Pancreas (tissue), 10 donors: ENCODE data around the gene SLC38A2. TPM values are rescaled to one million over a fixed set of nuclear protein-coding genes. Genes with fewer than 3 reads are reported as not detected.
A peak's percentile ranks its signal among the peaks of the same experiment; 100 is the strongest.

ENCODE experiments used
- ATAC-seq, 4 donors: fragments of 200-7000 bp; cut with Tn5 transposase; one replicate each; pipeline versions ENCODE4 v1.8.0 to v1.9.1; 2020; ENCODE audit warnings: mild to moderate bottlenecking in 4 of 4, moderate library complexity in 4 of 4
- DNase-seq, 6 donors: peaks; one replicate each; pipeline ENCODE4 v3.0.0-alpha.2; 2020
- FAIRE-seq: peaks from 2 replicates; lab custom pipeline; 2012; peaks lifted over from hg19 to GRCh38; lab: Jason Lieb, UNC
- H3K27ac ChIP-seq, 4 donors: fragments of 200-600 bp; sonication (generic); 1 replicate in 3 of 4; 2 replicates in 1 of 4; pipeline versions ENCODE4 v1.5.0 to v1.8.0; 2020
- H3K27me3 ChIP-seq, 4 donors: fragments of 200-600 bp; one replicate each; pipeline ENCODE4 v1.8.0; 2021
- H3K36me3 ChIP-seq, 3 donors: fragments of 200-600 bp; sonication (generic) in 1 of 3; one replicate each; pipeline versions ENCODE4 v1.5.0 to v1.8.0; 2020 to 2021
- H3K4me1 ChIP-seq, 3 donors: fragments of 200-600 bp; one replicate each; pipeline ENCODE4 v1.8.0; 2021
- H3K4me3 ChIP-seq, 4 donors: fragments of 200-600 bp; sonication (generic) in 2 of 4; one replicate each; pipeline versions ENCODE4 v1.5.0 to v1.8.0; 2020 to 2021
- H3K9me3 ChIP-seq, 4 donors: fragments of 200-600 bp; one replicate each; pipeline ENCODE4 v1.8.0; 2021
- WGBS, 2 donors: extraction: QIAGEN DNeasy Blood & Tissue Kit; methylation state at CpG; one replicate each; pipeline ENCODE4 v1.1.7; 2013; 5-methylcytosine and 5-hydroxymethylcytosine counted together
- intact Hi-C, 3 donors: fragments of 100-400 bp; cut with DNase I; formaldehyde crosslinking; loops; one replicate each; pipeline versions ENCODE4 v1.11.1 to v1.14.2; 2022
- polyA plus RNA-seq, 2 donors: library from polyadenylated mRNA; stranded (reverse); fragments of 200-250 nt; gene quantifications; one replicate each; pipeline ENCODE4 v1.2.3, GENCODE V29; 2013
- total RNA-seq, 6 donors: library from RNA; stranded (reverse); fragmentation: NEBNext Ultra II Directional in 4 of 6; extraction: Animal tissue kit (Norgen Biotek cat#: 25700) in 4 of 6; gene quantifications; one replicate each; pipeline versions ENCODE4 v1.2.1 to v1.2.4, GENCODE V29; 2021 to 2023
- TF ChIP-seq, protein P1 (sequence below), 4 donors: fragments of 200-600 bp; sonication (generic) in 3 of 4; IDR thresholded peaks; one replicate each; pipeline versions ENCODE4 v1.5.0 to v1.8.0; 2021; ENCODE audit warnings: antibody characterized with exemption in 4 of 4
- donor health status: healthy with polysubstance abuse.
- donor health status: DM: no; HTN: no; CAD: no; lungs with moderate emphysema.
- donor health status: DM: no; HTN: no; CAD: no.
- donor health status: control.
- donor health status: control.
- donor health status: Bipolar disorder and iron deficiency.
- donor health status: DM: yes; HTN: yes; CAD: no.
- donor health status: DM: no; HTN: no; CAD: no.
- donor health status: DM: no; HTN: no; CAD: no.
- donor health status: DM: yes; HTN: yes; CAD: no.

SLC38A2 gene
- total and polyA plus RNA-seq, 8 donors: 24.2 to 155 (median 78.9) TPM

- Histone ChIP-seq H3K4me1 (peaks cover 0 to 16% (median 9%) of the 10 kb centered on the region in 3 donors), H3K9me3 (no peaks in the 10 kb centered on the region), H3K4me3 (no peak overlapping the region), H3K27ac (no peak overlapping the region), H3K36me3 (peaks cover 0 to 13% (median 3%) of the 10 kb centered on the region in 3 donors), H3K27me3 (no peaks in the 10 kb centered on the region)
- TF ChIP-seq, protein P1, sequence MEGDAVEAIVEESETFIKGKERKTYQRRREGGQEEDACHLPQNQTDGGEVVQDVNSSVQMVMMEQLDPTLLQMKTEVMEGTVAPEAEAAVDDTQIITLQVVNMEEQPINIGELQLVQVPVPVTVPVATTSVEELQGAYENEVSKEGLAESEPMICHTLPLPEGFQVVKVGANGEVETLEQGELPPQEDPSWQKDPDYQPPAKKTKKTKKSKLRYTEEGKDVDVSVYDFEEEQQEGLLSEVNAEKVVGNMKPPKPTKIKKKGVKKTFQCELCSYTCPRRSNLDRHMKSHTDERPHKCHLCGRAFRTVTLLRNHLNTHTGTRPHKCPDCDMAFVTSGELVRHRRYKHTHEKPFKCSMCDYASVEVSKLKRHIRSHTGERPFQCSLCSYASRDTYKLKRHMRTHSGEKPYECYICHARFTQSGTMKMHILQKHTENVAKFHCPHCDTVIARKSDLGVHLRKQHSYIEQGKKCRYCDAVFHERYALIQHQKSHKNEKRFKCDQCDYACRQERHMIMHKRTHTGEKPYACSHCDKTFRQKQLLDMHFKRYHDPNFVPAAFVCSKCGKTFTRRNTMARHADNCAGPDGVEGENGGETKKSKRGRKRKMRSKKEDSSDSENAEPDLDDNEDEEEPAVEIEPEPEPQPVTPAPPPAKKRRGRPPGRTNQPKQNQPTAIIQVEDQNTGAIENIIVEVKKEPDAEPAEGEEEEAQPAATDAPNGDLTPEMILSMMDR (IDR thresholded peaks at IDR 0.05): no peak
- DNase-seq: no peak
- no peak for ATAC-seq
- intact Hi-C loops: no loop called here
- no peak for FAIRE-seq
- 55 to 56% methylated on average over 1 of the region's 1 CpG for WGBS, 2 donors
Observed at GRCh38 chr12:46374310-46374709, 1.7 kb upstream of the SLC38A2 start.

DNA sequence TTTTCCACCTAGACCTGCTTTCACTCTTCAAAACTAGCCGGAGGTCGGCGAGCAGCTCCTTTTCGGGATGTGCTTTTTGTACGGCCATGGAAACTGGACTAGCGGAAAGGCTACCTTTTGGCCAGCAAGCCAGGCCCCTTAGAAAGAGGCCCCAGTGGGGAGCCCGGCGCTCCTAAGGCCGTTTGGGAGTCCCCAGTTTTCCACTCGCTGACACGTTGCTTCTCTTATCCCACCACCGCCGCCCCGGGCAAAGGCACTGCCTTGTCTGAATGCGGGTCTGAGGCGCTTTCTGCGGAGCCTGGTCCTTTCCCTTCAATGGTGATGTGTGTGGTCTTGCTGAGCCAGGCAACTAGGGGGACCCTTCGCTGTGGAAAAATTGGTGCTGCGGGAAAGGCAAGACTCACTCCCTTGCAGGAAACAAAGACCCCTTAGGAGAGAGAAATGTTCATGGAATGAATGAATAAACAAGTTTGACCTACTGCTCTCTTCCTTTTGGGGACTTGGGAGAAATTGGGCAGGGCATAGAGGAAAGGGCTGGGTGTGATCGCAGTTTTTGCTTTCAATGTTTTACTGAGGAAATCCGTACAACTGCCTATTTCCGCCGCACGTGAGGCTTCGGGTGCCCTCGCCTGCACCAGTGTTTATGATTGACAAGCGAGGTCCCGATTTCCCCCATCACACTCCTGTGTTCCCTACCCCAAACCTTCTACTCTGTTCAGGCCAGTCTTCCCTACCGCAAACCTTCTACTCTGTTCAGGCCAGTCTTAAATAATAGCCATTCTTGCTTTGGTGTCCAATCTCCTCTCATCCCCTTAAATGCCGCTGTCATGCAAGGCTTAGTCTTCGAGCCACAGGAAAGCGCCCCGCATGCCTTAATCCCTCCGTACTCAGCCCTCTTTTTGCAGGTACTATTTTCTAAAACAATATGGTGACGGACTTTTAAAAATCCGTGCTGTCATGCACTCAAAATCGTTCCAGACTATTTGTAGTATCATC, 1.0 kb upstream of the SLC38A2 start:
- no peak for FAIRE-seq
- Histone ChIP-seq H3K27me3 (no peaks in the 10 kb centered on the region), H3K9me3 (no peaks in the 10 kb centered on the region), H3K36me3 (peaks cover 0 to 14% (median 8%) of the 10 kb centered on the region in 3 donors), H3K27ac (peak overlapping the region; percentile 94 to 99 (median 96)), H3K4me3 (peak overlapping the region; percentile 79 to 94 (median 85)), H3K4me1 (peaks cover 0 to 23% (median 14%) of the 10 kb centered on the region in 3 donors)
- intact Hi-C loops: no loop called here
- ATAC-seq: peak in 3 of 4 donors; percentile 2 to 12 (median 8)
- DNase-seq: peak; percentile 27 to 79 (median 61)
- 38 to 41% methylated on average over 37 of the region's 37 CpGs for WGBS, 2 donors
- TF ChIP-seq, protein P1 (IDR thresholded peaks at IDR 0.05): no peak

GRCh38 chr12:46371718-46372543, 642 bp downstream of the SLC38A2 start:
- ATAC-seq (peak; percentile 53 to 61 (median 56)), DNase-seq (peak; percentile 74 to 89 (median 80)), FAIRE-seq (no peak)
- no peaks in the 10 kb centered on the region for H3K27me3 ChIP-seq
- 0 to 1% methylated on average over 74 of the region's 74 CpGs for WGBS, 2 donors
- H3K36me3 ChIP-seq: peaks cover 0 to 29% (median 21%) of the 10 kb centered on the region in 3 donors
- H3K9me3 ChIP-seq: no peaks in the 10 kb centered on the region
- TF ChIP-seq, protein P1 (IDR thresholded peaks at IDR 0.05): no peak
- peak overlapping the region; percentile 94 to 99 (median 96) for H3K27ac ChIP-seq
- peak overlapping the region; percentile 79 to 94 (median 85) for H3K4me3 ChIP-seq
- intact Hi-C loops: no loop called here
- peaks cover 8 to 39% (median 31%) of the 10 kb centered on the region in 3 donors for H3K4me1 ChIP-seq

- WGBS, 2 donors: 1% methylated on average over 53 to 54 of the region's 54 CpGs
- Histone ChIP-seq H3K36me3 (peaks cover 0 to 38% (median 27%) of the 10 kb centered on the region in 3 donors), H3K27ac (peak overlapping the region; percentile 94 to 99 (median 96)), H3K4me3 (peak overlapping the region; percentile 79 to 94 (median 85)), H3K4me1 (peaks cover 17 to 48% (median 40%) of the 10 kb centered on the region in 3 donors), H3K27me3 (no peaks in the 10 kb centered on the region), H3K9me3 (no peaks in the 10 kb centered on the region)
- peak; percentile 88 to 97 (median 92) for DNase-seq
- FAIRE-seq: no peak
- TF ChIP-seq, protein P1 (IDR thresholded peaks at IDR 0.05): no peak
- intact Hi-C loops: no loop called here
- ATAC-seq: peak; percentile 70 to 84 (median 74)
Observed at GRCh38 chr12:46370792-46371717, 1.5 kb downstream of the SLC38A2 start.
